HCT116 (cell line): ENCODE data around the gene MMP25.

Experiments used
- CTCF ChIP-seq, 3 experiments: fragments of 200-600 bp in 1 of 3; sonication (generic) in 1 of 3; IDR thresholded peaks in 2 of 3; conservative IDR thresholded peaks in 1 of 3; 2 replicates each; pipeline ENCODE4 v1.5.1; 2012 to 2017; ENCODE audit warnings: low read depth in 2 of 3, low read length in 2 of 3, antibody characterized with exemption in 1 of 3, borderline replicate concordance in 1 of 3, control low read depth in 1 of 3, mild to moderate bottlenecking in 1 of 3, mixed read lengths in 1 of 3, mixed run types in 1 of 3, moderate library complexity in 1 of 3; ENCODE audit not compliant: insufficient read depth in 1 of 3
- SRF ChIP-seq: IDR thresholded peaks from 2 replicates; pipeline ENCODE4 v1.6.1; 2012; ENCODE audit warnings: low read depth
- ZNF274 ChIP-seq: fragments of 200-500 bp; sonication (Bioruptor generic); IDR thresholded peaks from 2 replicates; pipeline ENCODE4 v1.6.1; 2014; ENCODE audit warnings: mild to moderate bottlenecking, low read depth, low read length, inconsistent platforms

DNA sequence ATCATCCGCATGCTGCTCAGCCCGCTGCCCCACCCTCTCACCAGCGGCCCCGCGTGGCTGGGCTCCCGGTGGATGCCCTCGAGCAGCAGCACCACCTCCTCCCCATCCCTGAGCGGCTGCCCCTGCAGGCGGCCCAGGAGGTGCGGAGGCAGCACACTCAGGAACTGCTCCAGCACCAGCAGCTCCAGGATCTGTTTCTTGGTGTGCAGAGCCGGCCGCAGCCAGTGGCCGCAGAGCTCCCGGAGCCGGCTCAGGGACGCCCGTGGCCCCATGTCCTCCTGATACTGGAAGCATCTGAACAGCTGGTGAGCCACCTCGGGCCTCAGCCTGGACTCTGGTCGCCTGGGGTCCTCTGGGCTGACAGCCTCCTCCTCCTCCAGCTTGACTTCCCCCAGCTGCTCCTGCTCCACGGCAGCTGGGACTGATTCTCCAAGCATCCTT lies 46.2 kb downstream of the MMP25 start:
- no peak for TF ChIP-seq CTCF (IDR thresholded peaks at IDR 0.05 in 2 of 3, conservative IDR thresholded peaks at IDR 0.05 in 1 of 3; ENCODE audit: borderline replicate concordance in 1 of 3, insufficient read depth in 1 of 3, low read depth in 2 of 3, low read length in 2 of 3)
- TF ChIP-seq ZNF274: no peak
- TF ChIP-seq SRF: no peak
